GM21390 (cell line): Measurements from ENCODE around the gene PTK6.
"Not testable (repeated sequence)": the region's sequence is repeated elsewhere in the genome, so short reads cannot be mapped to it uniquely, and the experiment has no call there.

ENCODE experiments used
- ATAC-seq: cut with Tn5 transposase; IDR thresholded peaks from one replicate; pipeline ENCODE4 v1.9.1; 2021; ENCODE audit not compliant: unreplicated experiment

The PTK6 gene

DNA sequence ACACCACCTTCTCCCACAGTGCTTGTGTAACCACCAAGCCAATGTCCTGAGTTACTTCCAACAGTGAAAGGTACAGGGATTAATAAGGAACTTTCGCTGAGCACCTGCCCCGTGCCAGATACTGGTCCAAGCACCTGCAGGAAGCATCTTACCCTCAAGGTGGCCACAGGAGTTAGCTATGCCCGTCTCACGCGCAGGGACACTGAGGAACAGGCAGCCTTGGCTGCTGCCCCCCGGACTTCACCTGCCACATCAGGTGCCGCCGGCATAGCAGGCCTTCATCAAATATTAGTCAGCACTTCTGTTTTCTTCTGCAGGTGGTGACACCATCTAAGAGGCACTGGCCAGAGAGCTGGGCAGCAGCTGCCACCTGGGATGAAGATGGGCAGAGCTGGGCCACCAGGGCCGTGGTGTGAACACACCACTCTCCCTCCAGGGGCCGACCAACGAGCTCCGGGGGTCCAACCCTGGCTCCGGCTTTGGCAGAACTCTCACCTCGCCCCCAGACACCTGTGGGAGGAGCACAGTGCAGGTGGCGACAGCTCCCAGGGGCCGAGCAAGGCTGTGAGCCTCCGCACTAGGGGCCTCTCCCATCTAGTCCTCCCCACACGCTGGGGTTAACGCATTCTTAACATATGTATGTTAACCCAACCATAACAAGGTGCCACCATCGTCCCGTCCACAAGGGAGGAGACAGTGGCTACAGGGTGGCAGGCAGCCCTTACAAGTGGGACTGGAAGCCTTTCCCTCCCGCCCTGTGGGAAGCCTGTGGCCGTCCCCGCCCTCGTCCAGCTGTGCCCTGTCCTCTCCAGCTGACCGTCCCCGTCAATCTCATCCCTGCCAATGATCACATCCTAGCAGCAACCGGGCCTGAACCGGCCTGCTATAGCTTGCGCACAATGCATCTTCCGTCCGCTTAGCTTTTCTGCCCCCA, 19.5 kb downstream of the PTK6 start:
- ATAC-seq: no peak

DNA sequence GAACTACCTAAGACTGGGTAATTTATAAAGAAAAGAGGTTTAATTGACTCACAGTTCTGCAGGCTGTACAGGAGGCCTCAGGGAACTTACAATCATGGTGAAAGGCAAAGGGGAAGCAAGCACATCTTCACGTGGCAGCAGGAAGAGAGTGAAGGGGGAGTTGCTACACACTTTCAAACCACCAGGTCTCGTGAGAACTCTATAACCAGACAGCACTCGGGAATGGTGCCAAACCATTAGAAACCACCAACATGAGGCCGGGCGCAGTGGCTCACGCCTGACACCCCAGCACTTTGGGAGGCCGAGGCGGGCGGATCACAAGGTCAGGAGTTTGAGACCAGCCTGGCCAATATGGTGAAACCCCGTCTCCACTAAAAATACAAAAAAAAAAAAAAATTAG, 22.7 kb downstream of the PTK6 start:
- ATAC-seq: not testable (repeated sequence)

DNA sequence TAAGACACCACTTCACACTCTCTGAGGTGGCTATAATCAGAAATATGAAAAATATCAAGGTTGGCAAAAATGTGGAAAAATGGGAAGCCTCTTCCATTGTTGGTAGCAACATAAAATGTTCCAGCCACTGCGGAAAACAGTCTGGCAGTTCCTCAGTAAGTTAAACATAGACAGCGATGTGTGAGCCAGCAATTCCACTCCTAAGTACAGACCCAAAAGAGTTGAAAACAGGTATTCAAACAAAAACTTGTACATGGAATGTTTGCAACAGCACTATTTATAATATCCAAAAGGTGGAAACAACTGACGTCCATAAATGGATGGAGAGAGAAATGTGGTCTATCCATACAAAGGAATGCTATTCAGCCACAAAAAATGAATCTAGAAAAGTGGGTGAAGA, 24.0 kb downstream of the PTK6 start:
- no peak for ATAC-seq

DNA sequence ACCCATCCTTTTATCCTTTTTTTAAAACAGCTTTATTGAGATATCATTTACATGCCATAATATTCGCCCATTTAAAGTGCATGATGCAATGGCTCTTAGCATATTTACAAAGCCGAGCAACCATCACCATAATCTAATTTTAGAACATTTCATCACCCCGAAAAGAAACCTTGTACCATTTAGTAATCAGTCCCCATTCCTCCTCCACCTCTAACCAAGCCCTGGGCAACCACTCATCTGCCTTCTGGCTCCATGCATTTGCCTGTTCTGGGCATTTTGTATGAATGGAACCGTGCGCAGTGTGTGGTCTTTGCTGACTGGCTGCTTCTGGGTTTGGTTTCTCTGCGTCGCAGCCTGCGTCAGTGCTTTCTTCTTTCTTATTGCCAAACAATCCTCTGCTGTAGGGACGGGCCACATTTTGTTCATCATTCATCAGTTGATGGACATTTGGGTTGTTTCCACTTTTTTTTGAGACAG, 28.1 kb downstream of the PTK6 start:
- ATAC-seq: no peak

DNA sequence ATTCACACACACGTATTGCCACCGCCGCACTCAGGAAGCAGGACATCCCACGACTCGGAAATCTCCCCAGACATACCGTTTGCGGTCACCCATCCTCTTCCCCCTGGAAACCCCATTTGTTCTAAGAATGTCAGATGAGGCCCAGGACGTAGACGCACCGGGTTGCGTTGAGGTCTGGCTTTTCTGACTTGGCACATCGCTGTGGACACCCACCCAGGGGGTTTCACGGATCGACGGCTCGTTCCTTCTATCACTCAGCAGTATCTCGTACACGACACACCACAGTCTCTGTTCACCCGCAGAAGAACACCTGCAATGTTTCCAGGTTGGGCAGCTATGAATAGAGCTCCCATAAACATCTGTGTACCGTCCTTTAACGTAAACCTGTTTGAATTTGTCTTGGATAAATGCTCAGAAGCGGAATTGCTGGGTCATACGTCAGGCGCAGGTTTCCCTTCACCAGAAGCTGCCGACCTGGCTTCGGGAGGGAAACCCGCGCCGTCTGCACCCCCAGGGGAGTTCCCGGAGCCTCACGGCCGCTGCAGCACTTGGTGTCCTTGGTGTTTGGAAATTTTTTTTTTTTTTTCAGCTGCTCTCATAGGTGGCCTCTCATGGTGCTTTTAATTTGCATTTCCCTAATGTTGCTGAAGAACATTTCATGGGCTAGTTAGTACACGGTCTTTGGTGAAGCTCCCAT, 29.0 kb downstream of the PTK6 start:
- ATAC-seq: no peak

DNA sequence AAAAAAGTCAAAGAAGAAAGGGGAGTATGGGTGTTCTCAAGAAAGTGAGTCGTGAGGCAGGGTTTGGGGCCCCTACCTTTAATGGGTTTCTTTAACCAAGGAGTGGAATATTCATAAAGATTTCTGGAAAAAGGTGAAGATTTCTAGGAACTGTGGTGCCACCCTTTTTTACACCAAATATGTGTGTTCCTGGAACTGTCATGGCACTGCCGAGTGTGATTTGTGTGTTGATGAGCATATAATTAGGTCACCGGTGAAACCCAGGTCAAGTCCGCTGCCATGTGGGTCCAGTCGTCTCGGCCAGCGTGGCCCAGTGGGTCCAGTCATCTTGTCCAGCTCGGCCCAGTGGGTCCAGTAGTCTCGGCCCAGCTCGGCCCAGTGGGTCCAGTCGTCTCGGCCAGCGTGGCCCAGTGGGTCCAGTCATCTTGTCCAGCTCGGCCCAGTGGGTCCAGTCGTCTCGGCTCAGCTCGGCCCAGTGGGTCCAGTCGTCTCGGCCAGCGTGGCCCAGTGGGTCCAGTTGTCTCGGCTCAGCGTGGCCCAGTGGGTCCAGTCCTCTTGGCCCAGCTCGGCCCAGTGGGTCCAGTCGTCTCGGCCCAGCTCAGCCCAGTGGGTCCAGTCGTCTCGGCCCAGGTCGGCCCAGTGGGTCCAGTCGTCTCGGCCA, 30.0 kb downstream of the PTK6 start:
- no peak for ATAC-seq

DNA sequence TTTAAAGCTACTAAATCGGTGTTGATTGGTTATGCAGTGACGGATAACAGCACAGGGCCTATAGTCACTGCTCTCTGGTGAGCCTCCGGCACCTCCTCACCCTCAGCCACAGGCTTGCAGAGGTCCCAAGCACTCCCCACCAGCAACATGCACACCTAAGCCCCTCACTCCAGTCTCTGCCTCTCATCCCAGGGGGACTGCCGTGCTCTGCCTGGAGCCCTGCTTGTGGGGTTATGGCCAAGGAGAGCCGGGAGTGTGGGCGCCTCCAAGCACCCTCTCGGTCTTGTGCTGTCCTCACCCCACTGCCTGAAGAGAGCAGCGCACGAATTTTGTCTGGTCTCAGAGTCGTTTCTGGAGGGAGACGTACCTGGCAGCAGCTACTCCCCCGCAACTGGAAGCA, 31.5 kb downstream of the PTK6 start:
- no peak for ATAC-seq

DNA sequence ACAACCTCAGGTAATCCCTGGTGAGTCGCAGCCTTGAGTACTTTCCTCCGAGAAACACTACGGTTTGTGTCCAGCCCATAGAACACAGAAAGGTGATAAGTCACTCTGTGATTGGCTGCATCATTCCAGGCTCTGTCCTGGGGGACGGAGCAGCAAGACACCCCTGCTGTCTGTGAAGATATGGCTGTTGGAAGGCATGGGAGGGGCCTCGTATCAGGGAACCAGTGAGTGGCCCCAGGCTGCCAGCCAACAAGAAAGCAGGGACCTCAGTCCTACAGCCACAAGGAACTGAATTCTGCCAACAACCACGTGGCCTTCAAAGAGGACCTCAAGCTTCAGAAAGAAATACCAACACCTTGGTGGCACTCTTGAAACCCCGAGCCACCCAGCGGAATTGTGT, 31.9 kb downstream of the PTK6 start:
- ATAC-seq: no peak

DNA sequence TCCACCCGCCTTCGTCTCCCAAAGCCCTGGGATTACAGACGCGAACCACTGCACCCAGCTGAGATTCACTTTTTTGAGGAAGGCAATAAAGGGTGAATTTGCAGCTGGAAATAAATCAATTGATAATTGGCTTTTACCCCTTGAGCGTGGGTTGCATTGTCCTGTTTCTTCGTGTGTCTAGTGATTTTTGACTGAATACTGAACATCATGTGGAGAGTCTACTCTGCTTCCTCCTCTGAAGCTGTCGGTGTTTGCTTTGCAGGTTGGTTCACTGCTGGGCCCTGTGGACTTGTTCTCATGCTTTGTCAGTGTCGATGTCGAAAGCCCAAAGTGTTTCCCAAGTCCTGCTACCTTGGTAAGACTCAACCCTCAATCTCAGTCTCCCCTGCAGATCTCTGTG, 32.5 kb downstream of the PTK6 start:
- ATAC-seq: no peak

DNA sequence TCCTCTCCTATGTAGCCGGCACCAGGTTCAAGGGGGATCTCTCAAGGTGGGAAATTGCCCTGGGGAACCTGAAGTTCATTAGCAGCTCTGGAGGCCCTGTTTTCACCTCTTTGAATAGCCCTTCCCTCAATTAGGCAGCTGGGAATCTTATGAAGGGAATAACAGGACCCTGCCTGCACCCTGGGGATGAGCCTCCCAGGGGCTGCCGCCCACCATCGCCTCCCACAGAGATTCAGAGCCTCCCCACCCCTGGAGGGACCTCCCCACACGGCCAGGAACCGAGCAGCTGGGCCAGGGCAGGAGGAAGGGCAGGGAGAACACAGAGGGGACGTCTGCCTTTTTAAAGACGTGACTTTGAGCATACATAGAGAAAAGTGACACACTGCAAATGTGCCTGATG, 33.7 kb downstream of the PTK6 start:
- ATAC-seq: no peak

DNA sequence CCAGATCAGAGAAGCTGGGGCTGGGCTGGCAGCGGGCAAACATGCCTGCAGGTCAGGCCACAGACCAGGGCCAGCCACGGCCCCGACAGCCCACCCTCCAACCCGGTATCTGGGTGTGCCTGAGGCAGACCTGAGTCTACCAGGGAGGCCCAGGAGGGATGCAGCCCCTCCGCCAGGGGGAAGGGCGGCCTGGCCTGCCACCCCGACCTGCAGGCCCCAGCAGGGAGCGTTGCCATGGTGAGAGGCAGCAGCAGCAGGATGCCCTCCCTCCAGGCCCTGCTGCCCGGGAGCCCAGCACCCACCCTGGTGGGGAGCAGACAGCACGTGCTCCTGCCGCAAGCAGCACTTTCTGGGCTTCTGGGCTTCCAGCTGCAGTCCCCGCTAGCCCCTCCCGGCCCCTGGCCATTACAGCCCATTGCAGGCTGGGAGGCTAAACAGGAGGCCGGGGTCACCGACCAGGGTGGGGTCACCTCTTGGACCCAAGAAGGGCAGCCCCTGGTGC, 34.5 kb downstream of the PTK6 start:
- no peak for ATAC-seq

DNA sequence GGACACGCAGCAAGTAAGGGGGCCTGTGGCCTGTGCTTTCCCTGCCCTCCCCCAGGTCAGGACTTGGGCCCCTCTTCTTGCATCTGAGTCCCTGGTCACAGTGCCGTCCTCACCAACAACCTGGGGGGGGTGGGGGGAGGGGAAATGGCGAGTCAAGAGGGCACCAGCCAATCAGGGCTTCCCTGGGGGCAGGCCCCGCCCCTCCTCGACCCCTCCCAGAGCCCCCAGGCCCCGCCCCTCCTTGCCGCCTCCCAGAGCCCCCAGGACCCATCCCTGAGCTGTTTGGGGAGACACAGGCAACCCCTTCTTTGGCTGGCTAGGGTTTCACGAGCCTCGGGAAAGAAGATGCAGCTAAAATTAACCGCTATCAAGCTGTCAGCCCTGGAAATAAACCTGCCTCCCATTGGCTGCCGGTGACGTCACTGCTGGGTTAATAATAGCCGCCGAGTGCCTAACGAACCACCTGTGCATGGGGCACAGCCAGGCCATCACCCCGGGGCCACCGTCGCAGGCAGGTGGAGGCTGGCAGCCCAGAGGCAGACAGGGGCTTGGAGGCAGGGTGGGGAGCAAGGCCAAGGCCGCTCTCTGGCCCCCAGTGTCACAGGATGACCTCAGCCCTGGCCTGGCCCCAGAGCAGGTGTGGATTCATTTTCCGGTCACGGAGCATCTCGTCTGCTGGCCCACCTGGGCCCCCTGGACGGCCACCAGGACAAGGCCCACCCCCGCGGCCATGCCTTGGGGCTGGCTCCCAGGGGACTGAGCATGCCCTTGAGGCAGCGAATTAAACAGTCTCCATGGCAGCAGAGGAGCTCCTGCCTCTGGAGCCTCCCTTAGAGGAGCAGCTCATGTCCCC, 35.1 kb downstream of the PTK6 start:
- ATAC-seq: no peak

DNA sequence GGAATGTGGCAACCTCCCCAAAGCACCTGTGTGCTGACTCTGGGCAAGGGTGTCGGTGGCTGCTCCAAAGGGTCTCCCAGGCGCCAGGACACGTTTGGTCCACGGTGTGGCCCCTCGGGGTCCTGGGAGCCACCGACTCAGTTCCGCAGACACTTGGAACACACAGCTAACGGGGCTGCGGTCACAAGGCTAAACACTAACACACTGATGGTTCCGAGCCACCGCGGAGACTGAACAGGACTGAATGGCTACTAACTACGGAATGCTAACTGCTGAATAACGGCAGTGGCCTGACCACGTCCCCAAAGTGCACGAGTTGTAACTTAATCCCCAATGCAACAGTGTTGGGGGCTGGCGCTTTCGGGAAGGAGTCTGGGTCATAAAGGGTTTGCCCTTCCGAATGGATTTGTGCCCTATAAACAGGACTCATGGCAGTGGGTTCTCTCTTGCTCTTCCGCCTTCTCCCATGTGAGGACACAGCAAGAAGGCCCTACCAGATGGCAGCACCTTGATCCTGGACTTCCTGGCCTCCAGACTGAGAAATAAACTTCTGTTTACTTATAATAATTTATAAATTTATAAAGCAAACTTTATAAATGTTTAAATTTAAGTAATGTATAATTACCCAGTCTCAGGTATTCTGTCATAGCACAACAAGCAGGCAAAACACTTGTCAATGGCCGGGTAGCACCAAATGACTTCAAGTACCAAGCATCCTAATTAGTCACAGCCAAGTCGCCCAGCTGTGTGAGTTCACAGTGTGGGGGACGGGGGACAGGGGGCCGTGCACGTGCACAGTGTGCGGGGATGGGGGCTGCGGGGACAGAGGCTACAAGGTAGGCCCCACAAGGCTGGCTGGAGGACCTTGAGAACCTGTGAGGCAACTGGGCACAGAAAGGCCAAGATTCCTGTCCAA, 36.0 kb downstream of the PTK6 start:
- ATAC-seq: no peak

DNA sequence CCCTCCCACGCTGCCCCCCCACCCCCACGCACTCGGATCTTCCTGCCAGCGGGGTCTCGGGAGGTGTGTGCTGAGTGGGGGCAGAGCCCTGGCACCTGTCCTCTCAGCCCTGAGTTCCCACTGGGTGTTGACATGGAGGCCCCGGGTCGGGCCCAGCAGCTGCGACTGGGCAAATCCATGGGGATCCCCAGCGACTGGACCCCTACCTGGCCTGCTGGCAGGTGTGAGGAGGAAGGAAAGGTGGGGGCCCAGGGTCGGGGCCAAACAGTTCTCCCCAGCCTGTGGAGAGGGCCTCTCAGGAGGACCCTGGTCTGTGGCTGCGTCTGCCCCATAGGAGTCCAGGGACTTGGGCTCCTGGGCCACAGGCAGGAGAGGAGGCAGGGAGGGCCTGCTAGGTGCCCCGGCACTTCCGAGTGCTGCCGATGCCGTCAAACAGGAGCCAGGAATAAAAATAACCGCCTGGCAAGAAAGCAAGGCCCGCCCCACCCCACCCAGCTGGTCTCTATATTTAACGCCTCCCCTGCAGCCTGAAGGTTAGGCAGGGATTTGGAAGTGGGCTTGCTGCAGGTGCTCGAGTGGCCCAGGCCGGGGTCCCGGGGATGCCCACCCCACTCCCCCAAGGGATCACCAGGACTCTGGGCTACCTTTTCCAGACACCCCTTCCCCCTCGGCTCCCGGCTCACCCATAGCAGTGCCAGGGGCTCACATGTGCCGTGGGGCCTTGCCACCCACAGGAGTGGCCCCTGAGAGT, 36.9 kb downstream of the PTK6 start:
- no peak for ATAC-seq

DNA sequence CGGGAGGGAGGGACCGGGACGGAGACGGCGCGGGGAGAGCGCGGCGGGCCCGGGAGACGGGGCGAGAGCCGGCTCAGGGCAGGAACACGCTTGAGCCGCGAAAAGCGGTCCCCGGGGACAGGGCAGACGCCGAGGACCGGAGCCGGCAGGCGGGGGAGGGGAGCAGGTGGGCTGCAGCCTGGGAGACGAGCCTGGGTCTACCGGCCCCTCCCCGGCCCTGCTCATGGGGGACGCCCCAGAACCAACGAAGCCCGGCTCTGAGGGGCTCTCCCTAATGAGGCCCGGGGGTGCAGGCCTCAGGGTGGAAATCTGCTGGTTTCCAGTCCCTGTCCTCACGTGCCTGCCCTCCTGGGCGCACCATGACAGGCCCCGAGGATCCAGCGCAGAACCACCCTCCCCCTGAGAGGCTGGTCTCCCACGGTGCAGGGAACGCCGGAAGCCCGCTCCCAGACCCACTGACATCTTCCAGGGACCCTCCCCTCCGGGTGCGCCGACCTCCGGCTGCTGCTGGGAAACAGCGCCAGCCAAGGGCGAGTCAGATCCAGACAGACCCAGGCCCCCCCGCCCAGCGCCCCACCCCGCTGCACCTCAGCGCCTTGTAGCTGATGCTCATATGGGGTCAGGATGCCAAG, 37.7 kb downstream of the PTK6 start:
- no peak for ATAC-seq

DNA sequence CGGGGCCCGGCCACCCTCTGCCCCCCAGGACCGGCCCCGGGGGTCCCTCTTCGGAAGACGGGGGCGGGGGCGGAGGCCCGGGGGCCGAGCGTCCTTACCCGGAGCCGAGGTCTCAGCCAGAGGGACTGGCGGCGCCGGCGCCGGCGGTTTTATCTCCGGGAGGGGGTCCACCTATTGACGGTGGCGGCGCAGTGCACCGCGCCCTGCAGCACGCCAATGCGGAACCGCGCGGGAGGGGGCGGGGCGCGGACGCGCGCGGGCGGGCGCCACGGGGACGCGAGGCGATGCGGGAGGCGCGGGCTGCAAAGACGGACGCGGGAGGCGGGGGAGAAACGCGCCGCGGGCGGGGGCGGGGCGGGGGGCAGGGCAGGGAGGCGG, 38.2 kb downstream of the PTK6 start, which contains the start of gene EEF1A2:
Gene EEF1A2 (minus strand): TSS at position 124 of the 378 bp plus-strand sequence. CDS start 1,320 bp downstream, outside the sequence.
- no peak for ATAC-seq

DNA sequence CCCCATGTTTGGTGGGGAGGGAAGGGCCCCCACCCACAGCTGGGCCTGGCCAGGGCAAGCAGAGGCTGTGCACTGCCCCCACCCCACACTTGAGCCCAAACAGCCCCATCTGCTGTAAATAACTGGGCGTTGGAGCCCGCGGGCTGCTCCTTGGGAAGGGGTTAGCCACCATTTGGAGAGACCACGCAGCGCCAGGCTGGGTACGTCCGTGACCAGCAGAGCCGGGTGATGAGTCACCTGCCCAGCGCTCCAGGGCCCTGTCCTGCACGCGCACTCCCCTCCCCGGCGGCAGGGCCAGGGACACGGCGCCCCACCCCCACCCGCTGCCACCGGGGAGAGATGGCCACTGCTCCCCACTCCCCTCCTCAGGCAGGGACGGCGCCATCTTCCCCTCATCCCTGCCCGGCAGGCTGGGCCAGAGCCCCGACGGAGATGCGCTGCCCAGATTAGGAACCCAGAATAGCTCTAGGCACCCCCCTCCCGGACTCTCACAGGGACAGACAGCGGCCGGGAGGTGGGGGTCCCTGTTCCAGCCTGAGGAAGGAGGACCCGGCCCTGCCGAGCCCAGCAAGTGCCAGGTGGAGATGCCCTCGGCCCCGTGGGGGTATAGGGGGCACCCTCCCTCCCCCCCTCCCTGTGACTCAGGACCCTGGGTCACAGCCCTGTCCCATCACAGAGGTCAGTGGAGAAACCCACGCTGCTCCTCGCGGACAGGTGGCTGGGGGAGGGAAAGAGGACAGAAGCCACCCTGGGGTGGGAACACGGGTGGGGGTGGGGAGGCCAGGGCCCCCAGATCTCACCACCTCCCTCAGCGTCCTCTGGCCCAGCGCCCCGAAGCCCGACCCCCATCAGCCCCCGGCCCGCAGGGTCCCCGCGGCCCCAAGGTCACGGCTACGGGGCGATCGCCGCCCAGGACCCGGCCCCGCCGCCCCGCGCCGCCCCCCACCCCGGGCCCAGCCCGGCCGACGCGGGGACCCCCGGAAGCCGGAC, 38.9 kb downstream of the PTK6 start:
- no peak for ATAC-seq
